Activated T-cell treated with anti-CD3 and anti-CD28 coated beads for 24 hours (primary cell): ENCODE results near the gene C1QBP.
"Not testable (repeated sequence)": the region's sequence is repeated elsewhere in the genome, so short reads cannot be mapped to it uniquely, and the experiment has no call there.

Experiments used
- DNase-seq: peaks from one replicate; pipeline ENCODE4 v3.0.0-alpha.2; 2020; ENCODE audit warnings: low read depth

C1QBP gene, protein sequence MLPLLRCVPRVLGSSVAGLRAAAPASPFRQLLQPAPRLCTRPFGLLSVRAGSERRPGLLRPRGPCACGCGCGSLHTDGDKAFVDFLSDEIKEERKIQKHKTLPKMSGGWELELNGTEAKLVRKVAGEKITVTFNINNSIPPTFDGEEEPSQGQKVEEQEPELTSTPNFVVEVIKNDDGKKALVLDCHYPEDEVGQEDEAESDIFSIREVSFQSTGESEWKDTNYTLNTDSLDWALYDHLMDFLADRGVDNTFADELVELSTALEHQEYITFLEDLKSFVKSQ

GRCh38 chr17:5438716-5439445 lies at the start of gene C1QBP:
TSS of gene C1QBP (minus strand) at chr17:5439155. CDS start at chr17:5439073, 82 bp downstream.
- DNase-seq, result peak; percentile 87

DNA sequence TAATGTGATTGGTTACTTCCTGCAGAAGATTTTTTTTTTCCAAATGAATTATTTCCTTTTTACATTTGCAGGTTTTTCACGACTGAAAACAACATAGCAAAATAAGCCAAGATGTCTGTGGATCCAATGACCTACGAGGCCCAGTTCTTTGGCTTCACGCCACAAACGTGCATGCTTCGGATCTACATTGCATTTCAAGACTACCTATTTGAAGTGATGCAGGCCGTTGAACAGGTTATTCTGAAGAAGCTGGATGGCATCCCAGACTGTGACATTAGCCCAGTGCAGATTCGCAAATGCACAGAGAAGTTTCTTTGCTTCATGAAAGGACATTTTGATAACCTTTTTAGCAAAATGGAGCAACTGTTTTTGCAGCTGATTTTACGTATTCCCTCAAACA lies 49.8 kb upstream of the C1QBP start:
- DNase-seq, result no peak

GRCh38 chr17:5486206-5487124 lies 47.5 kb upstream of the C1QBP start, which contains the start of gene MIS12:
TSS of gene MIS12 (plus strand) at chr17:5486566. CDS start at chr17:5488863, 2,297 bp downstream.
- peak; percentile 96 for DNase-seq

DNA sequence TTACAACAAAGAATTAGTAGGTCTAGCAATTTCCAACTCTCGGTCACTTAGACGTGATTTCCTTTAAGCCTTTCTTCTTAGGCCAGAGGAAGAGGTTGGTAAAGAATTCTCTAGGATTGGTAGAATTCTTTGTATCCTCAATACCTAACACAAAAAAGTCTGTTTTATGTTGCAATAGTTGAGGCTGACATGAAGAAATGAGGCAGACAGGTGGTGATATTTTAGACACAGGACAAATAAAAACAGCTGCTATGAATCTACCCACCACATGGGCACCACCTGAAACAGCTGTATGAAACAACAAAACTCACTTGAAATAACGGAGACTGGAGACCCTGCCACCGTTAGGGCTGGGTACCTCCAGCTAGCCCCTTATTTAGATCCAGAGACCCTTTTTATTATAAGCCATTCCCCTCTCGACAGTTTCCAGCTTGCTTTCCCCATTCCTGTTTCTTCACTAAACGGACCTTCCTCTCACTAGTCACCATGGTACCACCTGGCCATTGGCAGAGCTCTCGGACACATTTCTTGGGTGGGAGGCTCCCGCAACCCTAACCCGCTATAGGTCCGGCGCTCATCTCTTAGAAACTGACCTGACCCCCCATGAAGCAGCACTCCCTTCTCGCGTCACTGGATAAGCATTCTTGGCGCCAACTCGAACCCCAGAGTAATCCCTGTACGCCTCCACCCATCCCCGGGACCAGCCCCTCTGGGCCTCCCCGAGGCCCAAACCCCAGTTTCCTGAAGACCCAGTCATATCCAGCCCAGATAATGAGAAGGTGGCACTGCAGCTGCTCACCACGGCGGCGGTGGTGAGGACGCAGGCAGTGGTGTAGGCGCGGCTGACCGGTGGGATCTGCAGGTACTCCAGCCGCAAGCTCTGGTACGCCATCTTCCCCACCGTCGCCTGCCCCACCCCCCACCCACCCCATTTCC lies 46.6 kb upstream of the C1QBP start, which contains the start of gene DERL2:
DERL2 (minus strand) TSS at position 909 of the 936 bp plus-strand sequence; CDS start at position 892, 17 bp downstream.
- DNase-seq, result no peak

GRCh38 chr17:5481451-5481850 lies 42.5 kb upstream of the C1QBP start:
- no peak for DNase-seq

DNA sequence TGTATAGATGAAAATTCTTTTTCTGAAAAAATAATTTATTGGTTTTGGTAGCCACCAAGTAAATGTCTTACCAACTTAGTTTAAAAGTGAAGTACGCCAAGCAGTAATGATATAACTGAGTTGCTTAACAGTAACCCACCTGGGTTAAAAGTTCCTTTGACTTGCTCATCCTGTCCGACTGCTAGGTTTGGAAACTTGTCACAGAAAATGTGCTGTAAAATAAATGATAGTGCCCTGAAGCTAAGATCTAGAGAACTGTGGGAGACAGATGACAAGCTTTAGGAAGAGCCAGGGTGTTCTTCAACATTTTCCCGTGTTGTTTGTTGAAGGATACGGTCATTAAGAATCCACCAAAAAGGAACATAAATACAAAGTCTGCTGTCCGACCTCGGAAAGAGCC lies 42.0 kb upstream of the C1QBP start:
- no peak for DNase-seq

DNA sequence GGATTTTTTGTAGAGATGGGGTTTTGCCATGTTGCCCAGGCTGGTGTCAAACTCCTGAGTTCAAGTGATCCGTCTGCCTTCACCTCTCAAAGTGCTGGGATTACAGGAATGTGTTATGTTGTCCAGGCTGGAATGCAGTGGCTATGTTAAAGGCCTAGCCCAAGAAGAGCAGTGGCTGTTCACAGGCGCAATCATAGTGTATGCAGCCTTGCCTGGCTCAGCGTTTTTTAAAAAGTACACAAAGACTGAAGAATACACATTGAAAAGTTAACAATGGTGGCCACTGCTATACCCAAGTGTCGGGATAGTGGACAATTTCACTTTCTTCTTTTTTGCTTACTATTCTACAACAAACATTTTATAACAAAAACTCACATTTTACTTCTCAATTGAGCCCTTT lies 40.0 kb upstream of the C1QBP start:
- DNase-seq, result no peak

DNA sequence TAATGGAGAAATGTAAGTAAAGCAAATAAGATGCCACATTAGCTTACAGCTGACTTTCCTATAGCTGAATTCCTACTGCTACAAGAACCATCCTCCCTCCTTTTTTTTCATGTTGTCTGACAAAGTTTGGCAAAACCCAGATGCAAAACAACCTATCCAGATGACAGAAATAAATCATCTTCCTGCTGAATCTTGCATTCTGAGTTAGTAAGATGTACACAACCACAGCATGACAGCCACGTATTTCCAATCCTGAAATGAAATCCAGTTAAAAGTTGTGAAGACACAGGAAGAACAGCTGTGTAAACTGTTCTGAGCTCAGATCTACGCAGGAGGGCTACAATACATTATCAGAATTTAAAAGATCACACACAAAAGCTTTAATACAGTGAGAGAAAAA lies 35.0 kb upstream of the C1QBP start:
- no peak for DNase-seq

GRCh38 chr17:5472511-5472910 lies 33.6 kb upstream of the C1QBP start:
- DNase-seq, result no peak

DNA sequence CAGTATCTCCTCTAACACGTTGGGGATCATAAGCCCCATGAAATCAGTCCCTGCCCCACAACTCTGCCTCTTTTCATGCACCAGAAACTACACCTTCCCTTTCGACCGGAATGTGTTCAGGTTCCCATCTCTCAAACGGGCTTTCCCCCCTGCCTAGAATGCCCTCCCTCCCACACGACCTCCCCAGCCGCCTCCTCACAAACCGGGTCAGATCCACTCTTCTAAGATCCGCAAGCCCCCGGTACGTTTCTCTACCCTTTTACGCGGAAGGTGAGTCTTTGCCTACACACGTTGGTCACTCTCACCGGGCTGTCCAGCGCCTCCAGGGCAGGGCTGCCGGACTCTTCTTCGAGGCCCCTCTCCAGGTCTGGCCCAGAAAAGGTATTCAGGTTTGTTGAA lies 29.1 kb upstream of the C1QBP start:
- DNase-seq, result no peak

GRCh38 chr17:5467416-5467815 lies 28.5 kb upstream of the C1QBP start:
- no peak for DNase-seq

GRCh38 chr17:5466295-5466694 lies 27.3 kb upstream of the C1QBP start:
- DNase-seq, result no peak

GRCh38 chr17:5464717-5465507 lies 26.0 kb upstream of the C1QBP start:
- DNase-seq, result no peak

GRCh38 chr17:5446786-5447185 lies 7.8 kb upstream of the C1QBP start:
- DNase-seq, result no peak

DNA sequence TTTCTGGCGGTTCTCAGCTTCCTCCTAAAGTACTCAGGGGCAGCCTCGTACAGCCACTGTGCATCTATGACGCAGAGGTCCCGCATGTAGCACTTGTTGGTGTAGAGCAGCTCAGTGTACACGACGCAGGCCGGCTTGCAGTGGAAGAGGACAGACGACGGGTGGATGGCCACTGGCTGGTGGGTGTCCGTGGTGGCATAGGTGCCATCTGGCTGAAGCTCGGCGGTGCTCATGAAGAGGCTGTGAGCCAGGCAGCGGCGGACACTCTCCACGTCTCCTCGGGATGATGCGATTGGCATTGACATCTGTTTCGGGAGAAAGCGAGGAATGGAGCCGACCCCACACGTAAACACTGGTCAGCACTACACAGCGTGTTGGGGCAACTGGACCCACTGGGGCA lies 5.3 kb upstream of the C1QBP start:
- no peak for DNase-seq

DNA sequence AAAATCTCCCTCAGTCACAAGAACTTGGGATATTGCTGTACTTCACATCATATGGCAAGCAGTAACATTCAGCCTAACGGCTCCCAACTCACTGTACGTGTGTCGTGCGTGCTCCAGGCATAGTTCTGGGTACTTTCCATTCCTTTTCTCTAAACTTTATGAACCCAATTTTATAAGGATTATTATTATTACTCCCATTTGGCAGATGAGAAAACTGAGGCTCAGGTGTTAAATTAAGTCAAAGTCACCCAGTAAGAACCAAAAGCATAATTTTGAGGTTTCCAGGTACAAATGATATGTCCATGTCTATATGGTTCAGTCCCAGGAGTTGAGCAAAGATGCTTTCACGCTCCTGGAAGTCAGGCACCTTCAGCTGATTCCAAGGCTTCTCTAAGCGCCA lies 4.8 kb upstream of the C1QBP start:
- DNase-seq, result no peak

DNA sequence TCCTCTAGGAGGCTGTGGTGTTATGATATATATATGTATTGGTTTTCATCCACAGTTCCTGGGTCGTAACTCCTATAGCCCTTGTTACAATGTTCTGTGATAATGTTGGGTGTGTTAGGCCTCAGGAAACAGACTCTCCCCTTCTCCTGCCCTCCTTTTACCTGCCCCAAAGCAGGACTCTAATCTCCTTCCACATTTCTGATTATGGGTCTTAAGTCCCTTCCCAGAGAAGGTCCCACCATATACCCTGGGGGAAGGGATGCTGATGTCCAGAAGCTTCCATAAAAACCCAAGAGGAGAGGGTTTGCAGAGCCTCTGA lies 450 bp upstream of the C1QBP start:
- no peak for DNase-seq

- no peak for DNase-seq
Observed at GRCh38 chr17:5437721-5438317, 1.1 kb downstream of the C1QBP start.

DNA sequence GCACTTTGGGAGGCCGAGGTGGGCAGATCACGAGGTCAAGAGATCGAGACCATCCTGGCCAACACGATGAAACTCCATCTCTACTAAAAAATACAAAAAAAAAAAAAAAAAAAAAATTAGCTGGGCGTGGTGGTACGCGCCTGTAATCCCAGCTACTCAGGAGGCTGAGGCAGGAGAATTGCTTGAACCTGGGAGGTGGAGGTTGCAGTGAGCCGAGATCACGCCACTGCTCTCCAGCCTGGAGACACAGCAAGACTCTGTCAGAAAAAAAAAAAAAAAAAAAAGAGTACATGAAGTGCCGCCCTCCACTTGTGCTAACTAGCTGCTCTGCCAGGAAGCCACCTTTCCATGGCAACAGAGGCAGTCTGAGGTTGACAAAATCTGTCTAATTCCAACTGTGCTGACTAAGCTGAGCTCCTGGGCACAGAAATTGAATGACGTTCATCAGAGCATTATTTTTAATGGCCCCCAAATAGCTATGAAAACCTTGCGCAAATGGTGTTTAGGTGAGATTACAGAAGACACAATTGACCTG lies 3.1 kb downstream of the C1QBP start:
- DNase-seq, result not testable (repeated sequence)

GRCh38 chr17:5434984-5435383 lies 4.0 kb downstream of the C1QBP start:
- DNase-seq, result no peak
